GM18861 (cell line): ENCODE measurements around the gene FFAR3.
"Not testable (repeated sequence)": the region's sequence is repeated elsewhere in the genome, so short reads cannot be mapped to it uniquely, and the experiment has no call there.

Source experiments
- ATAC-seq: cut with Tn5 transposase; IDR thresholded peaks from one replicate; pipeline ENCODE4 v1.9.1; 2021; ENCODE audit not compliant: unreplicated experiment

FFAR3 gene

DNA sequence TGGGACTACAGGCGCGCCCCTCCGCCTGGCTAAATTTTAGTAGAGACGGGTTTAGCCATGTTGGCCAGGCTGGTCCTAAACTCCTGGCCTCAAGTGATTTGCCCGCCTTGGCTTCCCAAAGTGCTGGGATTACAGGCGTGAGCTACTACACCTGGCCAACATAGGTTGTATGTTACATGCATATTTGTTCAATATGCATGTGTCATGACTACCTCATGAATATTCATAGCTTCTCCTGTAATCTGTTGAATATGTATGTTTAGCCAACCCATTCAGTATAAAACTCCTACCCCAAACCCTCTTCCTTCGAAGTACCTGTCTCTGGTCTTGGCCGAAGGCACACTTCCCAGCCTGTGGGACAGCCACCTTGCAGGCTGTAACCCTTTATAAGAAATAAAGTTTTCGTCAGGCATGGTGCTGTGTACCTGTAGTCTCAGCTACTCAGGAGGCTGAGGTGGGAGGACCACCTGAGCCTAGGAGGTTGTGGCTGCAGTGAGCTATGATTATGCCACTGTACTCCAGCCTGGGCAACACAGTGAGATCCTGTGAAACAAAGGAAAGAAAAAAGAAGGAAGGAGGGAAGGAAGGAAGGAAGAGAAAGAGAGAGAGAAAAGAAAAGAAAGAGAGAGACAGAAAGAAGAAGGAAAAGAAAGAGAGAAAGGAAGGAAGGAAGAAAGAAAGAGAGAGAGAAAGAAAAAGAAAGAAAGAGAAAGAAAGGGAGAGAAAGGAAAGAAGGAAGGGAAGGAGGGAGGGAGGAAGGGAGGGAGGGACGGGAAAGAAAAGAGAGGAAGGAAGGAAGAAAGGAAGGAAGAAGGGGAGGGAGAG is 41.9 kb downstream of the FFAR3 start:
- no peak for ATAC-seq

DNA sequence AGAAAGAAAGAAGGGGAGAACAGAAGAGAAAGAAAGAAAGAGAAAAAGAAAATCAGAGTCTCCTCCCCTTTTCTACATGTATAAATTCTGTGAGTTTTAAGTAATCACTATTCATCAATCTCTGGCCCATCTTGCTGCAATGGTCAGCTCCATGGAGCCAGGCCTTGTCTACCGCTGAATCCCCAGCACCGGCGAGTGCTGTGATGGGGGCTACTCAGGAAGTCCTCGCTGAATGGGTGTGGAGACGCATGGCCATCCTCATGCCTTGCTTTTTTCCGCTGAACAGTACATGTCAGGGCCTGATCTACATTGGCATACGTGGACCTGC is 42.5 kb downstream of the FFAR3 start:
- ATAC-seq = no peak

DNA sequence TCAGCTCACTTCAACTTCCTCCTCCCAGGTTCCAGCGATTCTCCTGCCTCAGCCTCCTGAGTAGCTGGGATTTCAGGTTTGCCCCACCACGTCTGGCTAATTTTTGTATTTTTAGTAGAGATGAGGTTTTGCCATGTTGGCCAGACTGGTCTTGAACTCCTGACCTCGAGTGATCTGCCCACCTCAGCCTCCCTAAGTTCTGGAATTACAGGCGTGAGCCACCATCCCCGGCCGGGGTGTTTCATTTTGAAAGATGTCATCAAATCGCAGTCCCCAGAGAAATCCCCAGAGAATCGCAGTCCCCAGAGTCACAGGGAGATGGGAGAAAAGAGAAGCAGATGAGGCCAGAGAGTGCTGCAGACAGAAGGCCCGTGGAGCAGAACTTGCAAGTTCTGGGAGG is 43.2 kb downstream of the FFAR3 start:
- not testable (repeated sequence) for ATAC-seq

DNA sequence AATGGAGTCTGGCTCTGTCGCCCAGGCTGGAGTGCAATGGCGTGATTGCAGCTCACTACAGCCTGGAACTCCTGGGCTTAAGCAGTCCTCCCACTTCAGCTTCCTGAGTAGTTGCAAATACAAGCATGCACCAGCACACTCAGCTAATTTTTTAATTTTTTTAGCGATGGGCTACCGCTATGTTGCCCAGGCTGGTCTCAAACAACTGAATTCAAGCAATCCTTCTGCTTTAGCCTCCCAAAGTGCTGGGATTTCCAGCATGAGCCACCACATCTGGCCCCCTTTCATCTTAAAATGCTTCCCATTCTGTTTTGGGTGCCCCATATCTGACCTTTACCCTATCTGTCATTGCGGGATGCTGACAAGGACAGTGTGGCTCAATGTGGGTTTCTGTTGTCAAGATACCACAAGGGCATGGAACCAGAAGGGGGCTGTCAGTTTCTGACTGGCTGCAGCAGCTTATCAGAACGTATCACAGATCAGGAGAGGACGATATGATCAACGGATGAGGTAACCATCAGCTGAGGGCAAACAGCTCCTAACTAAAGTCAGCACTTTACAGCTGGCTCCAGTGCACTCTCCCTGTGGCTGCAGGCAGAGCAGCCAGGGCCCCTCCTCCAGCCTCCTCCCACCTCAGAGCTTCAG is 45.0 kb downstream of the FFAR3 start:
- no peak for ATAC-seq

DNA sequence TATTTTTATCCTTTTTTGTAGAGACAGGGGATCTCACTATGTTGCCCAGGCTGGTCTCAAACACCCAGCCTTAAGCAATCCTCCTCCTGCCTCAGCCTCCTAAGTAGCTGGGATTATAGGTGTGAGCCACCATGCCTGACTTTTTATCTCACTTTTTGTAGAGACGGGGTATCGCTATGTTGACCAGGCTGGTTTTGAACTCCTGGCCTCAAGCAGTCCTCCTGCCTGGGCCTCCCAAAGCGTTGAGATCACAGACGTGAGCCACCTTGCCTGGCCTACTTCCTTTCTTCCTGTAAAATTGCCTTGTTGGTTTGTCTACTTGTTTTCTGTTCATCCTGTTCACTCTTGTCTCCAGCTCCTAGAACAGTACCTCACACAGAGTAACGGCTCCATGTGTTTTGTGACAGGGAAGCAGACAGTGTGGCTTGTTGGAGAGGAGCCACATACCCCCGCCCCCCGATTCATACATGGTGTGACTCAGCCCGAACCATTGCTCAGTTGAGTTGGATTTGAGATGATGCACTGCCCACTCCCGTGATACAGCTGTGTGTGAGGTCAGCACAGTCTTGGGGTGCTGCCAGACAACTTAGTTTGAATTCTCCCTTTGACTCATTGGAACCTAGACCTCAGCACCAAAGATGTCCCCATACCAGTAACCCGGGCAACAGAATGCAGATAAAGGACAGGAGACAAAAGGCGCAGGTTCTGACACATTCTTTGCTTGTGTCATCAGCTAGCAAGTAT is 46.8 kb downstream of the FFAR3 start:
- peak; percentile 68 for ATAC-seq

DNA sequence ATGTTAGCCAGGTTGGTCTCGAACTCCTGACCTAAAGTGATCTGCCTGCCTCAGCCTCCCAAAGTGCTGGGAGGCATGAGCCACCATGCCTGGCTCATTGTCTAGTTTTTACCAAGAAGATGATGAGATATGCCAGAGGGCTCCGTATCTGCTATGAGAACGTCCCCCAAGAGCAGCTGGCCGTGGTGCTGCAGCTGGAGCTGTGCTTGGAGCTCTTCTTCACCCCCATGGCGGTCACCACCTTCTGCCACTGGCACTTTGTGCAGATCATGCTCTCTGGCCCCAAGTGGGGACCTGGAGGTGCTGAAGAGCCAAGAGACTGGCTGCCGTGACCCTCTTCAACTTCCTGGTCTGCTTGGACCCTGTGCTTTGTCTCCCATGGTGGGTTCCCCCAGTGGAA is 49.4 kb downstream of the FFAR3 start:
- no peak for ATAC-seq

DNA sequence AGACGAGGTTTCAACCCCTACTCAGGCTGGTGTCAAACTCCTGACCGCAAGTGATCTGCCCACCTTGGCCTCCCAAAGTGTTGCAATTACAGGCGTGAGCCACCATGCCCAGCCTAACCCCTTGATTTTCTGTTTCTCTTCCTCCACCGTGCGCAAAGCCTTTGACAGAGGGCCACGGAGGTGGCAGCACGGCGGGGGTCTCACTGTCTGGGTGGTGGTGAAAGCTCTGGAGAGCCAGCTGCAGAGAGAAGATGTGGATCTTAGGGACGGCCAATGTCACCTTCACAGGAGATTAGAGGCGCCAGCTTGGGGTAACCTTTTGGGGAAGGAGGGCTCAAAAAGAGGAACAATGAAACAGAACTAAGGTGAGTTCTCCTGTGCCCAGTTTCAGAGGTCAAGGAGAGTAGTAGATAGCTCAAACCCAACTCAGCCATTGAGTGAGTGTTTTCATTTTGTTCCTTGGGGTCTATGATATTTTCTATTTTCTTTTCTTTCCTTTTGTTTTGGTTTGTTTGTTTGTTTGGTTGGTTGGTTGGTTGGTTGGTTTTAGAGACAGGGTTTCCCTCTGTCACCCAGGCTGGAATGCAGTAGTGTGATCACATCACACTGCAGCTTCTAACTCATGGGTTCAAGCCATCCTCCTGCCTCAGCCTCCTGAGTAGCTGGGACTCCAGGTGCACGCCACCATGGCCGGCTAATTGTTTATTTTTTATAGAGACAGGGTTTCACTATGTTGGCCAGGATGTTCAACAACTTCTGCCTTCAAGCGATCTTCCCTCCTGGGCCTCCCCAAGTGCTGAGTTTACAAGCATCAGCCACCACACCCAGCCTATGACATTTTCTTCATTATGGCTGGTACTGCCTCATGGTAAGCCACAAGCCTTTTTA is 50.3 kb downstream of the FFAR3 start:
- peak; percentile 62 for ATAC-seq

DNA sequence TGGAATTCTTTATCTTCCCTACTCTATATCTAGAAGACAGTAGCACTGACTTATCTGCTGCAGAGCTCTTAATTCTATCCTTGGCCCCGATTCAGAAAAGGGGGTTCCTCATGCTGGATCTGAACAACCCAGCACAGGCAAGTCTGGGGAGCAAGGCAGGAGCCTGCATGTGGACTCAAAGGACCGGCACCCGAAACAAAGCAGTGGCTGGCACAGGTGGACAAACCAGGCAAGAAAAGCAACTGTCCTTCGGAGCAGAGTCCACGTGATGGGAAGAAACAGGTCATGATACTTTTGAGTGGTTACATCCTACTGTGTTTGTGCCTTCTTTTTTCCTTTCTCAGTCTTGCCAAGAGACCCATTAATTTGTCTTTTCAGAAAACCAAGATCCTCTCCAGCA is 50.9 kb downstream of the FFAR3 start:
- ATAC-seq = no peak
